Measurements from ENCODE around the gene PSMG3.

PSMG3 gene

DNA sequence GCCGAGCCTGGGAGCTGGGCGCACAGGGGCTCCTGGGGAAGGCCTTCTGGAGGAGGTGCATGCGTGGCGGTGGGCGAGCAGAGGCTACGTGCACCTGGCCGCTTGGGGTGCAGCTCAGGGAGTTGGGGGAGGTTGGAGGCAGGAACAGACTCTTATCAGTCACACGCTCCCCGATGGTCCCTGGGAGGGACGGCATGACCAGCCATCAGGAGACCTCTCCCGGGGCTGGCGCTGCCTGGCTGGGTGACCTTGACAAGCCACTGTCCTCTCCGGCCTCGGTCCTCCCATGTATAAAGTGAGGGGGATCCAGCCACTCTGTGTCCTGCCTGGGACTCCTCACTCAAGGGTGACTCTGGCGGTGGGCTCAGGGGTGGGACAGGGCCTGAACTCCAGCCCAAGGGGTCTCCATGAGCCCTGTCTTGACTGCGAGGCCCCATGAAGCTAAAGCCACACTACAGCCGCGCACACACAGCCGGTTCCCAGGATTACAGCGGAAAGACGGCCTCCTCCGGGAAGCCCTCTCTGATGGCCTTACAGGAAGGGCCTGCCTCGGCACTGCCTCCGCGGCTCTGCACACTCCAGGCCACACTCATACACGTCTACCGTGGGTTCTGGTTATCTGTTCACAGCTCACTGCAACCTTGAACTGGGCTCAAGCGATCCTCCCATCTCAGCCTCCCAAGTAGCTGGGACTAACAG, 16.2 kb downstream of the PSMG3 start:
- Mint-ChIP-seq H3K4me1 (peaks cover 31% of the 10 kb centered on the region), H3K9me3 (no peaks in the 10 kb centered on the region), H3K27ac (no peak overlapping the region), H3K27me3 (ENCODE audit: low read depth, poor library complexity) (no peaks in the 10 kb centered on the region), H3K36me3 (ENCODE audit: low read depth) (no peaks in the 10 kb centered on the region), H3K4me3 (no peak overlapping the region)
- TF ChIP-seq, protein P1, sequence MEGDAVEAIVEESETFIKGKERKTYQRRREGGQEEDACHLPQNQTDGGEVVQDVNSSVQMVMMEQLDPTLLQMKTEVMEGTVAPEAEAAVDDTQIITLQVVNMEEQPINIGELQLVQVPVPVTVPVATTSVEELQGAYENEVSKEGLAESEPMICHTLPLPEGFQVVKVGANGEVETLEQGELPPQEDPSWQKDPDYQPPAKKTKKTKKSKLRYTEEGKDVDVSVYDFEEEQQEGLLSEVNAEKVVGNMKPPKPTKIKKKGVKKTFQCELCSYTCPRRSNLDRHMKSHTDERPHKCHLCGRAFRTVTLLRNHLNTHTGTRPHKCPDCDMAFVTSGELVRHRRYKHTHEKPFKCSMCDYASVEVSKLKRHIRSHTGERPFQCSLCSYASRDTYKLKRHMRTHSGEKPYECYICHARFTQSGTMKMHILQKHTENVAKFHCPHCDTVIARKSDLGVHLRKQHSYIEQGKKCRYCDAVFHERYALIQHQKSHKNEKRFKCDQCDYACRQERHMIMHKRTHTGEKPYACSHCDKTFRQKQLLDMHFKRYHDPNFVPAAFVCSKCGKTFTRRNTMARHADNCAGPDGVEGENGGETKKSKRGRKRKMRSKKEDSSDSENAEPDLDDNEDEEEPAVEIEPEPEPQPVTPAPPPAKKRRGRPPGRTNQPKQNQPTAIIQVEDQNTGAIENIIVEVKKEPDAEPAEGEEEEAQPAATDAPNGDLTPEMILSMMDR (IDR thresholded peaks at IDR 0.05) = no peak
- no peak for DNase-seq

DNA sequence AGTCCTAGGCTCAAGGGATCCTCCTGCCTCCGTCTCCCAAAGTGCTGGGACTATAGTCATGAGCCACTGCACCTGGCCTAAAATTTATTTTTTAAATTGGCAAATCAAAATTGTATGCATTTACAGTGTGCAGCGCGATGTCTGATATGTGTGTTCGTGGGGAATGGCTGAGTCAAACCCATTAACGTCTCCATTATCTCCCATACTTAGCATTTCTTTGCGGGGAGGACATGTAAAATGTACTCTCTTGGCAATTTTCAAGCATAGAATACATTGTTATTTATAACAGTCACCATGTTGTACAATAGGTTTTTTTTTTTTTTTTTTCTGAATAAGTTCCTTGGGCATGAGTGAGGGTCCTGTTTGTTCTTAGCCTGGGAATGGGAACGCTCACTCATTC, 17.6 kb downstream of the PSMG3 start:
- no peak overlapping the region for H3K4me3 Mint-ChIP-seq
- no peak overlapping the region for H3K27ac Mint-ChIP-seq
- no peaks in the 10 kb centered on the region for H3K36me3 Mint-ChIP-seq (ENCODE audit: low read depth)

DNA sequence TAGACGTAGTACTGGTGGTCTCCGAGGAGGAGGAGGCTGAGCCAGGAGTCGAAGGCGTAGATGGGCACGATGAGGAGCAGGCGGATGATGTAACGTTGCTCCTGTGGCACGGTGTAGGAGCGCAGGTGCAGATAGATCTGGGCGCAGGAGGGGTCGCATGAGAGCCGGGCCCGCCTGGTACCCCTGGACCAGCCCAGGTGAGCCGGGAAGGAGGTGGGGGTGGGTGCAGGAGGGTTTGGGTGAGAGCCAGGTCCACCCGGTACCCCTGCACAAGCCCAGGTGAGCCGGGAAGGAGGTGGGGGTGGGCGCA, 19.0 kb downstream of the PSMG3 start:
- TF ChIP-seq, protein P1 (IDR thresholded peaks at IDR 0.05) = no peak
- Mint-ChIP-seq H3K4me3 (no peak overlapping the region), H3K27ac (no peak overlapping the region), H3K27me3 (ENCODE audit: low read depth, poor library complexity) (peaks cover 4% of the 10 kb centered on the region), H3K9me3 (no peaks in the 10 kb centered on the region), H3K36me3 (ENCODE audit: low read depth) (no peaks in the 10 kb centered on the region), H3K4me1 (peaks cover 16% of the 10 kb centered on the region)
- DNase-seq = no peak

More for the DNA sequence above, 17.6 kb downstream of the PSMG3 start:
- Mint-ChIP-seq H3K4me1 (peaks cover 24% of the 10 kb centered on the region), H3K27me3 (ENCODE audit: low read depth, poor library complexity) (peaks cover 4% of the 10 kb centered on the region), H3K9me3 (no peaks in the 10 kb centered on the region)
- TF ChIP-seq, protein P1 (IDR thresholded peaks at IDR 0.05) = no peak
- no peak for DNase-seq

DNA sequence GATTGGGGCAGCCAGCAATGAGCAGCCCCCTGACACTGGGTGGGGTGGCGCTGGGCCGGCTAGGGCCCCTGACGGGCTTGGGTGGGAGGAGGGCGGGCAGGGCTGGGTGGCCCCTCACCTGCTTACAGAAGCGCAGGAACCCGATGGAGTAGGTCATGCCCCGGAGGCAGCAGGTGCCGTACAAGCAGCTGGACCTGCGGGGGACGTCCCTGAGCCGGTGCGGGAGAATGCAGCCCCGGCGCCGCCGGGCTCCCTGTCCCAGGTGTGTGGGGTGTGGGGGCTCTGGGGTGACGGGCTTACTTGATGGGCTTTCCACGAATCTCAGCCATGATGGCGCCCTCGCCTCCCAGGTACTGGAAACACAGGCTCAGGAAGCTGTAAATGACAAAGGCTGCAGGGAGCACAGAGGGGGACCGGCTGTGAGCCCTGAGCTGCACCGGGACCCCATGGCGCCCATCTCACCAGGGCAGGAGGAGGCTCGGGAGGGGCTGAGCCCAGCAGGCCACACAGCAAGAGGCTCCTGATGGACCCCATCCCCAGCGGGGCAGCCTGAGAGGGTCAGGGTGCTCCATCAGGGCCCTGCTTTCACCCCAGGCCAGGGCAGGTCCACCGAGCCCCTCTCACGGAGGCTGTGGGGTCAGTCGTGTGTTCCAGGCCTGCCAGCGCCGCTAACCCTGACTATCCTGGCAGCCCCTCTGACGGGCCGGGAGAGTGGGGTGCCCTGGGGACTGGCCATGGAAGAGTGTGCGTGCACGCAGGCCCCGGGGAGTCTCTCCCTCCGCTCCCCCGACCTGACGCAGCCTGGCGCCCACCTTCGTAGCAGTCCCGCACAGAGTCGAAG, 19.6 kb downstream of the PSMG3 start:
- Mint-ChIP-seq H3K9me3 (no peaks in the 10 kb centered on the region), H3K36me3 (ENCODE audit: low read depth) (no peaks in the 10 kb centered on the region), H3K27ac (no peak overlapping the region), H3K4me3 (no peak overlapping the region), H3K27me3 (ENCODE audit: low read depth, poor library complexity) (peaks cover 4% of the 10 kb centered on the region), H3K4me1 (peaks cover 10% of the 10 kb centered on the region)
- no peak for DNase-seq
- TF ChIP-seq, protein P1 (IDR thresholded peaks at IDR 0.05) = no peak

DNA sequence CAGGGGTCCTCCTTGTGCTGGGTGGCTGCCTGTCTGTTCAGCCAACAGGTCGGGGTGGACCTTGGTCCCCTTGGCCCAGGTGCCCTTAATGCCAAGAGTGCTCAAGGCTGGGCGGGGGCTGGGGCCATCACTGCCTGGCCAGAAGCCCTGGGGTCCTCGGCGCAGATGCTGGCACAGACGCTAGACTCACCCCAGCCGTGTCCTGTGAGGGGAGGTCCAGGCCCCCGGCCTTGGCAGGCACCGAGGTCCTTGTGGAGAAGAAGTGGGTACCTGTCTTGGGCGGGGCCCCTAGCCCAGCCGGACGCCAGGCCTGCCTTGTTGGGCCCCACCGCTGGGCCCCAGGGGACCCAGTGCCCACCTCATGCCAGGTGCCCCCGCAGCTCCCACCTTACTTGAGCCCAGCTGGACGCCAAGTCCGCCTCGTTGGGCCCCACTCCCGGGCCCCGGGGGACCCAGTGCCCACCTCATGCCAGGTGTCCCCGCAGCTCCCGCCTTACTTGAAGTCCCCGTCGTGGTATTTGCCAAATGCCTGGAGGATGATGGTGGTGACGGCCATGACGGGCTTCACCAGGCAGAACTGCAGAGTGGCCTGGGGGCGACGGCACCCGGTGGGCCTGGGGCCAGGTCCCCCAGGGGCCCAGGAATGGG, 20.4 kb downstream of the PSMG3 start:
- TF ChIP-seq, protein P1 (IDR thresholded peaks at IDR 0.05) = no peak
- H3K9me3 Mint-ChIP-seq = no peaks in the 10 kb centered on the region
- H3K4me3 Mint-ChIP-seq = no peak overlapping the region
- peaks cover 8% of the 10 kb centered on the region for H3K4me1 Mint-ChIP-seq
- peaks cover 4% of the 10 kb centered on the region for H3K27me3 Mint-ChIP-seq (ENCODE audit: low read depth, poor library complexity)
- H3K27ac Mint-ChIP-seq = no peak overlapping the region
- no peak for DNase-seq
- H3K36me3 Mint-ChIP-seq (ENCODE audit: low read depth) = no peaks in the 10 kb centered on the region

Measured in nephron progenitor cell (in vitro differentiated cells).